Measurements from ENCODE around the gene FCHO1.
"Not testable (repeated sequence)": the region's sequence is repeated elsewhere in the genome, so short reads cannot be mapped to it uniquely, and the experiment has no call there.

FCHO1 gene

GRCh38 chr19:17796013-17796837 is 44.9 kb downstream of the FCHO1 start:
- DNase-seq = no peak

GRCh38 chr19:17796838-17797423 is 45.7 kb downstream of the FCHO1 start:
- DNase-seq = no peak

GRCh38 chr19:17797424-17798201 is 46.3 kb downstream of the FCHO1 start:
- no peak for DNase-seq

- DNase-seq = not testable (repeated sequence)
Measured at GRCh38 chr19:17798599-17798998, 47.3 kb downstream of the FCHO1 start.

GRCh38 chr19:17802137-17802858 is 51.0 kb downstream of the FCHO1 start:
- no peak for DNase-seq

GRCh38 chr19:17803264-17803896 is 52.1 kb downstream of the FCHO1 start:
- DNase-seq = peak; percentile 19 to 51

GRCh38 chr19:17805427-17805826 is 54.1 kb downstream of the FCHO1 start:
- no peak for DNase-seq

GRCh38 chr19:17806945-17807344 is 55.7 kb downstream of the FCHO1 start:
- no peak for DNase-seq

- no peak for DNase-seq
Measured at GRCh38 chr19:17807731-17808316, 56.5 kb downstream of the FCHO1 start.

- no peak for DNase-seq
Measured at GRCh38 chr19:17811103-17811502, 59.8 kb downstream of the FCHO1 start.

- DNase-seq = no peak
Measured at GRCh38 chr19:17811681-17812080, 60.4 kb downstream of the FCHO1 start.

- DNase-seq = no peak
Measured at GRCh38 chr19:17812099-17812498, 60.8 kb downstream of the FCHO1 start.

- DNase-seq = no peak
Measured at GRCh38 chr19:17817668-17818363, 66.5 kb downstream of the FCHO1 start.

- DNase-seq = no peak
Measured at GRCh38 chr19:17821190-17821589, 69.9 kb downstream of the FCHO1 start, which contains the start of gene INSL3. Gene INSL3, minus strand, starts transcription at chr19:17821519. Its CDS starts 13 bp downstream, at chr19:17821506.

- no peak for DNase-seq
Measured at GRCh38 chr19:17824339-17824738, 73.1 kb downstream of the FCHO1 start.

GRCh38 chr19:17826508-17827056 is 75.3 kb downstream of the FCHO1 start:
- DNase-seq = no peak

- DNase-seq = no peak
Measured at GRCh38 chr19:17829855-17830566, 78.7 kb downstream of the FCHO1 start.

GRCh38 chr19:17830567-17831418 is 79.5 kb downstream of the FCHO1 start:
- peak; percentile 45 to 57 for DNase-seq

- no peak for DNase-seq
Measured at GRCh38 chr19:17831419-17831888, 80.2 kb downstream of the FCHO1 start.

All from CD4-positive, alpha-beta T cell treated with Interferon alpha-2 for 1 hour (primary cell).